ENCODE measurements around the gene PDCD2. TPM values are rescaled to one million over a fixed set of nuclear protein-coding genes. Genes with fewer than 3 reads are reported as not detected.

PDCD2 gene
- total RNA-seq, 3 donors from 2014 or later (not counting 1 experiment from before 2014, with no cell fraction given), result 40.4 to 58.4 (median 42.2) TPM

DNA sequence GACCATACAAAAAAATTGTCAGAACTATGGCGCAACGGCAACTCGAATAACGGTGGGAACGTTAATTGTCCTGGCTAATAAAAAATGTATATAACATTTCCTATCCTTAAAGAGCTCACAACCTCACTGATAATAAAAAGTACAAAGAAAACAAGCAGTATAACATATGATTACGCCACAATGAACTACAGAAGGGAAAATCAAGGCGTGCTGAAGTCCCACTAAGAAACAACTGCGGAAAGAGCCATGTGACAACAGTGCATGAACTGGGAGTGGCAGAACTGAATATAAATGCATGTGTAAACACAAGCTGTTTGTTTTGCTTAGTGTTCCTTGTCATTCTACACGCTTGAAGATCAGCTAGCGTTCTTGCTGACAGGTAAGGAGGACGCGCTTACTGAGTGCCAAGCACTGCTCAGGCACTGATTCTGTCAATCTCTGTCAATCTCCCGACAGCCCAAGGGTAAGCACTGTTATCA, 30.9 kb downstream of the PDCD2 start:
- H3K9me3 ChIP-seq (ENCODE audit: control insufficient read depth, insufficient read depth, low read length), result no peaks in the 10 kb centered on the region
- H3K4me1 ChIP-seq (ENCODE audit: control insufficient read depth, insufficient read depth, low read length), result peaks cover 22% of the 10 kb centered on the region
- WGBS (ENCODE audit: insufficient coverage), result 0% methylated on average over 13 of the region's 13 CpGs
- Mint-ChIP-seq H3K4me1 (peaks cover 7 to 38% of the 10 kb centered on the region in 2 donors), H3K27me3 (ENCODE audit: low read depth in 2 of 2) (no peaks in the 10 kb centered on the region), H3K36me3 (no peaks in the 10 kb centered on the region), H3K4me3 (no peak overlapping the region), H3K27ac (no peak overlapping the region), H3K9me3 (no peaks in the 10 kb centered on the region)
- DNase-seq (peak in 1 of 2 donors; percentile 80), ATAC-seq (peak; percentile 54 to 68 (median 55))
- intact Hi-C loops (cut with micrococcal nuclease), result loop anchor here (1.0 to 5.0 kb wide), 4 partner anchors 31 to 851 kb away; partner anchors contain the start of genes C6orf120, DYNLT2, ERMARD and PDCD2
- peak overlapping the region; percentile 84 for H3K4me3 ChIP-seq (ENCODE audit: low read length)
- TF ChIP-seq, protein P1, sequence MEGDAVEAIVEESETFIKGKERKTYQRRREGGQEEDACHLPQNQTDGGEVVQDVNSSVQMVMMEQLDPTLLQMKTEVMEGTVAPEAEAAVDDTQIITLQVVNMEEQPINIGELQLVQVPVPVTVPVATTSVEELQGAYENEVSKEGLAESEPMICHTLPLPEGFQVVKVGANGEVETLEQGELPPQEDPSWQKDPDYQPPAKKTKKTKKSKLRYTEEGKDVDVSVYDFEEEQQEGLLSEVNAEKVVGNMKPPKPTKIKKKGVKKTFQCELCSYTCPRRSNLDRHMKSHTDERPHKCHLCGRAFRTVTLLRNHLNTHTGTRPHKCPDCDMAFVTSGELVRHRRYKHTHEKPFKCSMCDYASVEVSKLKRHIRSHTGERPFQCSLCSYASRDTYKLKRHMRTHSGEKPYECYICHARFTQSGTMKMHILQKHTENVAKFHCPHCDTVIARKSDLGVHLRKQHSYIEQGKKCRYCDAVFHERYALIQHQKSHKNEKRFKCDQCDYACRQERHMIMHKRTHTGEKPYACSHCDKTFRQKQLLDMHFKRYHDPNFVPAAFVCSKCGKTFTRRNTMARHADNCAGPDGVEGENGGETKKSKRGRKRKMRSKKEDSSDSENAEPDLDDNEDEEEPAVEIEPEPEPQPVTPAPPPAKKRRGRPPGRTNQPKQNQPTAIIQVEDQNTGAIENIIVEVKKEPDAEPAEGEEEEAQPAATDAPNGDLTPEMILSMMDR (IDR thresholded peaks at IDR 0.05), result no peak
- H3K36me3 ChIP-seq (ENCODE audit: control insufficient read depth, insufficient read depth, low read length), result peaks cover 17% of the 10 kb centered on the region
- peak overlapping the region; percentile 93 for H3K27ac ChIP-seq (ENCODE audit: low read length)
- no peaks in the 10 kb centered on the region for H3K27me3 ChIP-seq (ENCODE audit: control insufficient read depth, insufficient read depth, low read length)

DNA sequence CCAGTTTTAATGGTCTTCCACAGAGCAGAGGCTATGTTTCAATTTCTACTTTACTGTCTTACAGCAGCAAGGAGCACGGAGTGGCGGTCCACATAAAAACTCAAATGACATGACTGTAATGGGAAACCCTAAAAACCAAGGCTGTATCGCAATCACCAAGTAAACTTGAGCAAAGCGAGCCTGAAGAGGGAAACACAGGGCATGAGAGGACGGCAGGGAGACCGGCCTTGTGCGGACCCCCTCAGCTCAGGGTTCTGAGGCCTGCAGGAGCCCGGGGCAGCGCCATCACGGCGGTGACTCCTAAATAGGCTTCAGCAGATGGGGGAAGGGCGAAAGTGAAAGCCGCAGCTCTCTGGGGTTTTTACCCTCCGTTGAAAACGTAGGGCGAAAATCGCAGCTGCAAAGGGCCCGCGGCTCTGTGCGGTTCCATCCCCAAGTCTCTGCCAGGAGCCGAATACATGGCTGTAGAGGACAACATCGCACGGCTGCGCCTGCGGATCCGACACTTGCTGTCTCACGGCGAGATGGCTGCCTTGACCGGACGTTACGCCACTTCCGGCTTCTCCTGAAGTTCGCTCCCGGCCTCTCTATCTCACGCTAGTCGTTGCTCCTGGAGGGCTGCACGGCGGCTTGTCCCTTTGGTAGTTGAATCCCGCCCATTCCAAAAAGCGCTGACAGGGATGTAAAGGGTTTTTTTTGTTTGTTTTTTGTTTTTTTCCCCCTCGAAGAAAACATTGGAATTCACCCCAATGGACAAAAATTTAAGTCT, 31.5 kb downstream of the PDCD2 start, which contains the start of gene PSMB1:
PSMB1 (minus strand) TSS at position 543 of the 769 bp plus-strand sequence; CDS start at position 478, 65 bp downstream.
- no peaks in the 10 kb centered on the region for H3K9me3 Mint-ChIP-seq
- WGBS (ENCODE audit: insufficient coverage), result under 1% methylated on average over 40 of the region's 41 CpGs

DNA sequence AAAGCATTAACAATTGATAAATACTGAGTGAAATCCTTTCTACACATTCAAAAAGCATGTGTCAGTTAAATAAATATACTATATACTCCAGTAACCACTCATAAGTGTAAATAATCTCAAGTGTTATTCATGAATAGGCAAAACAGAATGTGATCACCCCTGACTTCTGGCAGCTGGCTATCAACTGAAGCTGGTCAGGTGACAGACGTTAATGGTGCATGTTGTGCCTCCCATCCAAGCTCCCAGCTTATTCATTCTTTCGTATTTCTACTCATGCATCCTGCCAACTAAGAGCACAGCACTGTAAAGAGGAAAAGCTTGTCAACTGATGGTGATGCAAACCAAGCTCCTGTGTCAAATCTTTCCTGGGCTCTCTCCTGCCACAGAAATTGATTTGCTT, 39.0 kb downstream of the PDCD2 start:
- WGBS (ENCODE audit: insufficient coverage), result 47% methylated on average over 2 of the region's 2 CpGs
- H3K27ac Mint-ChIP-seq, result no peak overlapping the region
- peaks cover 21% of the 10 kb centered on the region for H3K36me3 Mint-ChIP-seq

More for the DNA sequence above, 31.5 kb downstream of the PDCD2 start, which contains the start of gene PSMB1:
- peak; percentile 78 to 90 for DNase-seq
- H3K27me3 ChIP-seq (ENCODE audit: control insufficient read depth, insufficient read depth, low read length), result no peaks in the 10 kb centered on the region
- Mint-ChIP-seq H3K4me3 (no peak within 1 kb of the TSS), H3K36me3 (no peaks in the 10 kb centered on the region), H3K27ac (no peak within 1 kb of the TSS), H3K4me1 (peaks cover 13 to 44% of the 10 kb centered on the region in 2 donors), H3K27me3 (ENCODE audit: low read depth in 2 of 2) (no peaks in the 10 kb centered on the region)
- H3K27ac ChIP-seq (ENCODE audit: low read length), result peak within 1 kb of the TSS; percentile 93
- intact Hi-C loops (cut with micrococcal nuclease), result loop anchor here (1.0 to 5.0 kb wide), 2 partner anchors 88 to 851 kb away; partner anchors contain the start of genes C6orf120 and WDR27
- peak; percentile 41 to 55 (median 46) for ATAC-seq
- no peaks in the 10 kb centered on the region for H3K9me3 ChIP-seq (ENCODE audit: control insufficient read depth, insufficient read depth, low read length)
- peaks cover 22% of the 10 kb centered on the region for H3K4me1 ChIP-seq (ENCODE audit: control insufficient read depth, insufficient read depth, low read length)
- H3K4me3 ChIP-seq (ENCODE audit: low read length), result peak within 1 kb of the TSS; percentile 84
- peaks cover 19% of the 10 kb centered on the region for H3K36me3 ChIP-seq (ENCODE audit: control insufficient read depth, insufficient read depth, low read length)
- TF ChIP-seq, protein P1 (IDR thresholded peaks at IDR 0.05), result no peak

More for the DNA sequence above, 39.0 kb downstream of the PDCD2 start:
- Histone ChIP-seq H3K4me3 (ENCODE audit: low read length) (no peak overlapping the region), H3K36me3 (ENCODE audit: control insufficient read depth, insufficient read depth, low read length) (peaks cover 84% of the 10 kb centered on the region), H3K27ac (ENCODE audit: low read length) (no peak overlapping the region), H3K27me3 (ENCODE audit: control insufficient read depth, insufficient read depth, low read length) (no peaks in the 10 kb centered on the region), H3K4me1 (ENCODE audit: control insufficient read depth, insufficient read depth, low read length) (no peaks in the 10 kb centered on the region), H3K9me3 (ENCODE audit: control insufficient read depth, insufficient read depth, low read length) (no peaks in the 10 kb centered on the region)
- Mint-ChIP-seq H3K4me1 (peaks cover 29 to 42% of the 10 kb centered on the region in 2 donors), H3K9me3 (no peaks in the 10 kb centered on the region), H3K4me3 (no peak overlapping the region), H3K27me3 (ENCODE audit: low read depth in 2 of 2) (no peaks in the 10 kb centered on the region)
- DNase-seq, result no peak
- TF ChIP-seq, protein P1 (IDR thresholded peaks at IDR 0.05), result no peak
- intact Hi-C loops (cut with micrococcal nuclease), result no loop called here
- ATAC-seq, result no peak

Measured in natural killer cell (primary cell).